HL-60 (cell line): ENCODE results near the gene BRIX1.

Experiments
- DNase-seq, 2 experiments: peaks; one replicate each; pipeline ENCODE4 v3.0.0-alpha.2; 2010 to 2020; ENCODE audit warnings: low read depth in 1 of 2, low spot score in 1 of 2
- H3K27ac ChIP-seq: fragments of 250-450 bp; sonication (Bioruptor Pico); replicated peaks from 2 replicates; pipeline ENCODE4 v1.5.1; 2020; ENCODE audit warnings: mild to moderate bottlenecking, moderate library complexity
- H3K27me3 ChIP-seq: fragments of 250-450 bp; sonication (Bioruptor Pico); 2 replicates; pipeline ENCODE4 v1.5.1; 2021; ENCODE audit warnings: mild to moderate bottlenecking, moderate library complexity; ENCODE audit not compliant: insufficient read depth, poor library complexity, severe bottlenecking
- H3K4me3 ChIP-seq: replicated peaks from 2 replicates; pipeline ENCODE4 v1.5.1; 2011; ENCODE audit warnings: mild to moderate bottlenecking, control low read depth, low read length; ENCODE audit not compliant: insufficient read depth
- GABPA ChIP-seq: IDR thresholded peaks from 2 replicates; pipeline ENCODE4 v1.6.1; 2012; ENCODE audit warnings: low read depth
- POLR2AphosphoS5 ChIP-seq: IDR thresholded peaks from 2 replicates; pipeline ENCODE4 v1.6.1; 2012; ENCODE audit warnings: low read depth
- SPI1 ChIP-seq: IDR thresholded peaks from 2 replicates; pipeline ENCODE4 v1.6.1; 2012; ENCODE audit warnings: low read depth, mild to moderate bottlenecking, borderline replicate concordance
- TF ChIP-seq, protein P1 (sequence below): IDR thresholded peaks from 2 replicates; pipeline ENCODE4 v1.6.1; 2012; ENCODE audit warnings: low read depth; ENCODE audit not compliant: insufficient replicate concordance
- TF ChIP-seq, protein P2 (sequence below): IDR thresholded peaks from one replicate; pipeline ENCODE4 v1.5.1; 2011; ENCODE audit warnings: low read length, control low read depth, inconsistent platforms; ENCODE audit not compliant: insufficient read depth

Gene BRIX1

DNA sequence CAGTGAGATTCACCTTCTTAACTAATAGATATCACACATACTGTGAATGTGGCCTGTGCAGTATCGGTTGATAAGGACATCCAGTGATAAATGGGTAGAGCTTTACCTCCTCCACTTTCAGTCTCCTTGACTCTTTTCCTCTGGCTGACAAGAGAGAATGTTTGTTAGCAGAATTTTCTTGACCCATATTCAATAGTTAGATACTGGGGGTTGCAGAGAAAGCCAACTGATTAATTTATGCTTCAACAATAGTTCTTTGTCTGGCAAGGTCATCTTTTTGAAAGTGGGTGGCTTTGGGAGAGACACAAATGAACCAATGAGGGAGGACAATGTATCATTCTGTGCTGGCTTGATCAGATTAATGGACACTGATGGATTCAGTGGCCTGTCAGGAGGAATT, 46.3 kb upstream of the BRIX1 start:
- H3K27ac ChIP-seq = no peak overlapping the region
- H3K27me3 ChIP-seq = no peaks in the 10 kb centered on the region
- no peak overlapping the region for H3K4me3 ChIP-seq
- no peak for DNase-seq
- TF ChIP-seq, protein P1, sequence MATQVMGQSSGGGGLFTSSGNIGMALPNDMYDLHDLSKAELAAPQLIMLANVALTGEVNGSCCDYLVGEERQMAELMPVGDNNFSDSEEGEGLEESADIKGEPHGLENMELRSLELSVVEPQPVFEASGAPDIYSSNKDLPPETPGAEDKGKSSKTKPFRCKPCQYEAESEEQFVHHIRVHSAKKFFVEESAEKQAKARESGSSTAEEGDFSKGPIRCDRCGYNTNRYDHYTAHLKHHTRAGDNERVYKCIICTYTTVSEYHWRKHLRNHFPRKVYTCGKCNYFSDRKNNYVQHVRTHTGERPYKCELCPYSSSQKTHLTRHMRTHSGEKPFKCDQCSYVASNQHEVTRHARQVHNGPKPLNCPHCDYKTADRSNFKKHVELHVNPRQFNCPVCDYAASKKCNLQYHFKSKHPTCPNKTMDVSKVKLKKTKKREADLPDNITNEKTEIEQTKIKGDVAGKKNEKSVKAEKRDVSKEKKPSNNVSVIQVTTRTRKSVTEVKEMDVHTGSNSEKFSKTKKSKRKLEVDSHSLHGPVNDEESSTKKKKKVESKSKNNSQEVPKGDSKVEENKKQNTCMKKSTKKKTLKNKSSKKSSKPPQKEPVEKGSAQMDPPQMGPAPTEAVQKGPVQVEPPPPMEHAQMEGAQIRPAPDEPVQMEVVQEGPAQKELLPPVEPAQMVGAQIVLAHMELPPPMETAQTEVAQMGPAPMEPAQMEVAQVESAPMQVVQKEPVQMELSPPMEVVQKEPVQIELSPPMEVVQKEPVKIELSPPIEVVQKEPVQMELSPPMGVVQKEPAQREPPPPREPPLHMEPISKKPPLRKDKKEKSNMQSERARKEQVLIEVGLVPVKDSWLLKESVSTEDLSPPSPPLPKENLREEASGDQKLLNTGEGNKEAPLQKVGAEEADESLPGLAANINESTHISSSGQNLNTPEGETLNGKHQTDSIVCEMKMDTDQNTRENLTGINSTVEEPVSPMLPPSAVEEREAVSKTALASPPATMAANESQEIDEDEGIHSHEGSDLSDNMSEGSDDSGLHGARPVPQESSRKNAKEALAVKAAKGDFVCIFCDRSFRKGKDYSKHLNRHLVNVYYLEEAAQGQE = no peak
- TF ChIP-seq SPI1 (no peak), GABPA (no peak), POLR2AphosphoS5 (no peak)
- TF ChIP-seq, protein P2, sequence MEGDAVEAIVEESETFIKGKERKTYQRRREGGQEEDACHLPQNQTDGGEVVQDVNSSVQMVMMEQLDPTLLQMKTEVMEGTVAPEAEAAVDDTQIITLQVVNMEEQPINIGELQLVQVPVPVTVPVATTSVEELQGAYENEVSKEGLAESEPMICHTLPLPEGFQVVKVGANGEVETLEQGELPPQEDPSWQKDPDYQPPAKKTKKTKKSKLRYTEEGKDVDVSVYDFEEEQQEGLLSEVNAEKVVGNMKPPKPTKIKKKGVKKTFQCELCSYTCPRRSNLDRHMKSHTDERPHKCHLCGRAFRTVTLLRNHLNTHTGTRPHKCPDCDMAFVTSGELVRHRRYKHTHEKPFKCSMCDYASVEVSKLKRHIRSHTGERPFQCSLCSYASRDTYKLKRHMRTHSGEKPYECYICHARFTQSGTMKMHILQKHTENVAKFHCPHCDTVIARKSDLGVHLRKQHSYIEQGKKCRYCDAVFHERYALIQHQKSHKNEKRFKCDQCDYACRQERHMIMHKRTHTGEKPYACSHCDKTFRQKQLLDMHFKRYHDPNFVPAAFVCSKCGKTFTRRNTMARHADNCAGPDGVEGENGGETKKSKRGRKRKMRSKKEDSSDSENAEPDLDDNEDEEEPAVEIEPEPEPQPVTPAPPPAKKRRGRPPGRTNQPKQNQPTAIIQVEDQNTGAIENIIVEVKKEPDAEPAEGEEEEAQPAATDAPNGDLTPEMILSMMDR = no peak

DNA sequence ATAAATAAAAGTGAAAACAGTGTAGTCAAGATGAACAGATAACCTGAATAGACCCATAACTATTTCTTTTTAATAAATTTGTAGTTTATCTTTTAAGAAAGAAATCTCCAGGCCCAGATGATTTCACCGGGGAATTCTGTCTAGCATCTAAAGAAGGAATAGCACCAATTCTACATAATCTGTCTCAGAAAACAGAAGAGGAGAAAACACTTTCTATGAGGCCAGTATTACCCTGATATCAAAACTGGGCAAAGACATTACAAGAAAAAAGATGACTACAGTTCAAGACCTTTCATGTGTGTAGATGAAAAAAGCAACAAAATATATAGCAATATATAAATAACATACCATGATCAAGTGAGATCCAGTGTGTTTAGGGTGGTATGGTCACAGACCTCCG, 45.1 kb upstream of the BRIX1 start:
- TF ChIP-seq, protein P2 = no peak
- TF ChIP-seq SPI1 = no peak
- TF ChIP-seq, protein P1 = no peak
- TF ChIP-seq POLR2AphosphoS5 = no peak
- no peak for TF ChIP-seq GABPA
- DNase-seq = no peak
- Histone ChIP-seq H3K27me3 (no peaks in the 10 kb centered on the region), H3K4me3 (no peak overlapping the region), H3K27ac (no peak overlapping the region)

DNA sequence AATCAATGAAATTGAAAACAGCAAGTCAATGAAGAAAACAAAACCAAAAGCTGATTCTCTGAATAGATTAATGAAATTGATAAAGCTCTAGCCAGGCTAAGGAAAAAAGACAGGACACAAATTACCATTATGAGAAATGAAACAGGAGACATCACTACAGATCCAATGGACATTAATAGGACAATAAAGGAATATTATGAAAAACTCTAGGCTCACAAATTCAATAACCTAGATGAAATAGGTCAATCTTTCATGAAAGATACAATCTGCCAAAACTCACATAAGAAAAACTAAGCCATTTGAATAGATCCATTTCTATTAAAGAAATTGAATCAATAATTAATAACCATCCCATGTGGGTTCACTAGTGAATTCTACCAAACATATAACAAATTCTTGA, 39.2 kb upstream of the BRIX1 start:
- TF ChIP-seq, protein P2 = no peak
- no peak overlapping the region for H3K27ac ChIP-seq
- no peaks in the 10 kb centered on the region for H3K27me3 ChIP-seq
- no peak for DNase-seq
- no peak overlapping the region for H3K4me3 ChIP-seq

DNA sequence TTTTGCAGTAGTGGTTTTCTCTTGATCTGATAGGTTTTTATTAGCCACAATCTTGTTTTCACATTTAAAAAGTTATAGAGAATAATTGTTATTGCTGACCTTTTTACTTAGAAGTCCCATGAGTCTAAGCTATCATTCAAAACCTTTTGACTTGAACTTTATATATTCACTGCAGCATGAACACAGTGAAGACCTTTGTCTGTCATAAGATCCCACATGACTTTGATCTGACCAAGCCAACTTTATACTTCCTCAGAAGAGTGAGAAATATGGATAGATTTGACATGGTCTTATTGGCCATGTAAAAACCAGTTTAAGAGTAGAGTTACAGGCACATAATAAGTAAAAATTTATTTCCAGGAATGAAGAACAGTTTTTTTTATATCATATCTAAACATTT, 34.3 kb upstream of the BRIX1 start:
- DNase-seq = no peak

More for the DNA sequence above, 34.3 kb upstream of the BRIX1 start:
- TF ChIP-seq SPI1 = no peak
- no peak for TF ChIP-seq GABPA
- TF ChIP-seq, protein P1 = no peak
- no peak for TF ChIP-seq POLR2AphosphoS5
- TF ChIP-seq, protein P2 = no peak
- H3K27me3 ChIP-seq = no peaks in the 10 kb centered on the region
- no peak overlapping the region for H3K4me3 ChIP-seq
- H3K27ac ChIP-seq = no peak overlapping the region
